Endothelial cell of umbilical vein (primary cell): ENCODE results near the gene BRAT1. TPM values are rescaled to one million over a fixed set of nuclear protein-coding genes. Genes with fewer than 3 reads are reported as not detected.

Experiments
- BruUV-seq: library from RNA; stranded (reverse); fragments of 400-500 nt; replicated peaks from 2 replicates; lab custom pipeline; 2021; lab: Mats Ljungman, UMichigan
- CTCF ChIA-PET: fragments of 300-600, 350-600 bp; sonication (Branson Sonifier 250); formaldehyde crosslinking; loops from one replicate; lab custom pipeline; 2021; ENCODE audit warnings: antibody characterized with exemption, inconsistent platforms; lab: Charles Lee
- POLR2A ChIA-PET: fragments of 300-600, 350-600 bp; sonication (Branson Sonifier 250); formaldehyde crosslinking; loops from one replicate; lab custom pipeline; 2021; ENCODE audit warnings: antibody characterized with exemption, inconsistent platforms; lab: Charles Lee
- DNase-seq: peaks from one replicate; pipeline ENCODE4 v3.0.0-alpha.2; 2011; ENCODE audit warnings: low read depth, low spot score
- FAIRE-seq: peaks from 2 replicates; lab custom pipeline; 2011; peaks lifted over from hg19 to GRCh38; lab: Jason Lieb, UNC
- H2AFZ ChIP-seq: 2 replicates; pipeline ENCODE4 v1.6.0; 2012; ENCODE audit warnings: low read depth, low read length, control low read depth, inconsistent platforms
- H3K27ac ChIP-seq: 2 replicates; pipeline ENCODE4 v1.5.1; 2011; ENCODE audit warnings: low read depth, mild to moderate bottlenecking, control low read depth, low read length, moderate library complexity; ENCODE audit not compliant: insufficient read depth
- H3K27me3 ChIP-seq, 2 experiments: 2 replicates each; pipeline versions ENCODE4 v1.6.0 to v1.6.1; 2011; ENCODE audit warnings: low read length in 2 of 2, mixed read lengths in 1 of 2; ENCODE audit not compliant: control insufficient read depth in 2 of 2, insufficient read depth in 2 of 2
- H3K36me3 ChIP-seq, 2 experiments: 2 replicates in 1 of 2; 3 replicates in 1 of 2; pipeline ENCODE4 v1.5.1; 2011; ENCODE audit warnings: low read length in 2 of 2, mild to moderate bottlenecking in 1 of 2, moderate library complexity in 1 of 2; ENCODE audit not compliant: control insufficient read depth in 2 of 2, insufficient read depth in 2 of 2; ENCODE audit errors: extremely low read depth in 1 of 2
- H3K4me1 ChIP-seq: 3 replicates; pipeline ENCODE4 v1.5.1; 2011; ENCODE audit warnings: mild to moderate bottlenecking, low read length; ENCODE audit not compliant: control insufficient read depth, insufficient read depth; ENCODE audit errors: extremely low read depth
- H3K4me2 ChIP-seq: 2 replicates; pipeline ENCODE4 v1.6.1; 2011; ENCODE audit warnings: low read length, control low read depth, mixed read lengths; ENCODE audit not compliant: insufficient read depth
- H3K4me3 ChIP-seq, 3 experiments: fragments of 200-600 bp in 1 of 3; sonication (generic), shearing (Covaris generic) in 1 of 3; replicated peaks in 1 of 3; 2 replicates each; pipeline ENCODE4 v1.5.1; 2011 to 2016; ENCODE audit warnings: control low read depth in 3 of 3, low read length in 3 of 3, mild to moderate bottlenecking in 2 of 3, inconsistent platforms in 1 of 3, low read depth in 1 of 3, moderate library complexity in 1 of 3; ENCODE audit not compliant: insufficient read depth in 1 of 3
- H3K79me2 ChIP-seq: 2 replicates; pipeline ENCODE4 v1.6.0; 2012; ENCODE audit warnings: low read length, inconsistent platforms; ENCODE audit not compliant: control insufficient read depth, insufficient read depth
- H3K9ac ChIP-seq: replicated peaks from 2 replicates; pipeline ENCODE3; 2011; ENCODE audit warnings: low read length, control low read depth; ENCODE audit not compliant: insufficient read depth; ENCODE audit errors: extremely low read depth
- H3K9me1 ChIP-seq: replicated peaks from 3 replicates; pipeline ENCODE4 v1.6.0; 2011; ENCODE audit warnings: mild to moderate bottlenecking, low read length; ENCODE audit not compliant: control insufficient read depth, insufficient read depth; ENCODE audit errors: extremely low read depth
- H3K9me3 ChIP-seq: replicated peaks from 2 replicates; pipeline ENCODE4 v1.5.1; 2012; ENCODE audit warnings: low read length, inconsistent platforms; ENCODE audit not compliant: control insufficient read depth, insufficient read depth
- H4K20me1 ChIP-seq: replicated peaks from 2 replicates; pipeline ENCODE3; 2011; ENCODE audit warnings: mild to moderate bottlenecking, low read length; ENCODE audit not compliant: control insufficient read depth, insufficient read depth; ENCODE audit errors: extremely low read depth
- CTCF ChIP-seq, 2 donors: IDR thresholded peaks; 1 replicate in 1 of 2; 2 replicates in 1 of 2; pipeline ENCODE4 v1.5.1; 2011; ENCODE audit warnings: low read length in 2 of 2, mild to moderate bottlenecking in 2 of 2, moderate library complexity in 2 of 2, control low read depth in 1 of 2, inconsistent platforms in 1 of 2, low read depth in 1 of 2; ENCODE audit not compliant: insufficient read depth in 1 of 2; ENCODE audit errors: extremely low read depth in 1 of 2
- EZH2 ChIP-seq: IDR thresholded peaks from 2 replicates; pipeline ENCODE4 v1.6.1; 2012; ENCODE audit warnings: borderline replicate concordance, low read depth, mild to moderate bottlenecking, moderate library complexity, low read length, inconsistent platforms; ENCODE audit not compliant: severe bottlenecking
- FOS ChIP-seq: IDR thresholded peaks from 2 replicates; pipeline ENCODE4 v1.6.1; 2011; ENCODE audit warnings: mild to moderate bottlenecking, low read length, moderate library complexity, borderline replicate concordance; ENCODE audit not compliant: insufficient read depth
- GATA2 ChIP-seq: IDR thresholded peaks from 2 replicates; pipeline ENCODE4 v1.7.0; 2011; ENCODE audit warnings: low read depth, mild to moderate bottlenecking, moderate library complexity, mixed read lengths, low read length; ENCODE audit not compliant: insufficient read length, insufficient read depth
- JUN ChIP-seq: IDR thresholded peaks from 2 replicates; pipeline ENCODE4 v1.6.1; 2011; ENCODE audit warnings: borderline replicate concordance, low read depth; ENCODE audit not compliant: insufficient read length, insufficient read depth
- MAX ChIP-seq: IDR thresholded peaks from 2 replicates; pipeline ENCODE4 v1.6.1; 2011; ENCODE audit not compliant: insufficient read depth, insufficient read length
- MYC ChIP-seq: IDR thresholded peaks from one replicate; pipeline ENCODE4 v1.6.1; 2011; ENCODE audit warnings: mild to moderate bottlenecking, low read depth, low read length
- POLR2A ChIP-seq: IDR thresholded peaks from 2 replicates; pipeline ENCODE4 v1.6.1; 2012; ENCODE audit warnings: low read depth, mild to moderate bottlenecking, control low read depth, low read length
- POLR2AphosphoS5 ChIP-seq: IDR thresholded peaks from 2 replicates; pipeline ENCODE4 v1.6.1; 2012; ENCODE audit warnings: low read depth, mild to moderate bottlenecking, control low read depth, low read length, moderate library complexity; ENCODE audit not compliant: insufficient read depth
- dilution Hi-C: fragments of 300-500 bp; cut with MboI; formaldehyde crosslinking; loops from one replicate; pipeline ENCODE4 v1.15.0; 2019; ENCODE audit warnings: low sequenced_read_pairs; ENCODE audit not compliant: extremely low pct_ligation_motif_present
- intact Hi-C: fragments of 100-400 bp; cut with micrococcal nuclease; formaldehyde crosslinking; loops from one replicate; pipeline ENCODE4 v1.10.0; 2022
- polyA plus RNA-seq, 4 experiments: library from polyadenylated mRNA; depleted of rRNA in 3 of 4; stranded (reverse) in 3 of 4; unstranded in 1 of 4; fragments of >200 nt; gene quantifications; 2 replicates each; pipeline versions ENCODE4 v1.2.1 to v1.2.3, GENCODE V29; 2011 to 2012; ENCODE audit warnings: missing spikeins in 1 of 4
- total RNA-seq: library from RNA; stranded (reverse); gene quantifications from 2 replicates; pipeline ENCODE4 v1.2.3, GENCODE V29; 2021

BRAT1 gene
- total and polyA plus RNA-seq, 2 donors (not counting 3 experiments of a cell fraction or from before 2014, with no cell fraction given), result 31.1 to 31.6 TPM

GRCh38 chr7:2551418-2551817 lies 3.9 kb downstream of the BRAT1 start:
- Histone ChIP-seq H3K4me3 (no peak overlapping the region), H3K4me2 (no peak overlapping the region), H2AFZ (no peak overlapping the region), H3K36me3 (peaks cover 2 to 12% of the 10 kb centered on the region in 2 experiments), H3K27ac (no peak overlapping the region), H3K79me2 (peaks cover 13% of the 10 kb centered on the region), H3K9me3 (no peaks in the 10 kb centered on the region), H3K9me1 (no peaks in the 10 kb centered on the region), H4K20me1 (no peaks in the 10 kb centered on the region), H3K4me1 (peaks cover 9% of the 10 kb centered on the region), H3K9ac (no peak overlapping the region), H3K27me3 (no peaks in the 10 kb centered on the region)
- TF ChIP-seq POLR2AphosphoS5 (no peak), MYC (no peak), GATA2 (no peak), POLR2A (no peak), EZH2 (no peak), CTCF (IDR thresholded peaks at IDR 0.05; ENCODE audit: extremely low read depth in 1 of 2, insufficient read depth in 1 of 2, low read depth in 1 of 2, low read length in 2 of 2) (no peak), MAX (no peak), JUN (no peak), FOS (no peak)
- ChIA-PET CTCF (interaction anchor here (0.6 kb wide), 1 partner anchor 24 kb away, joined by 3 read pairs; no protein-coding TSS in a partner anchor), POLR2A (no interaction called here)
- dilution Hi-C loops, result no loop called here
- DNase-seq (no peak), FAIRE-seq (no peak)
- intact Hi-C loops, result no loop called here
- no TSS peak for BruUV-seq
